ENCODE data around the gene KRT35. TPM values are rescaled to one million over a fixed set of nuclear protein-coding genes. Genes with fewer than 3 reads are reported as not detected.

The KRT35 gene
- total and polyA plus RNA-seq, 4 donors, result not detected

DNA sequence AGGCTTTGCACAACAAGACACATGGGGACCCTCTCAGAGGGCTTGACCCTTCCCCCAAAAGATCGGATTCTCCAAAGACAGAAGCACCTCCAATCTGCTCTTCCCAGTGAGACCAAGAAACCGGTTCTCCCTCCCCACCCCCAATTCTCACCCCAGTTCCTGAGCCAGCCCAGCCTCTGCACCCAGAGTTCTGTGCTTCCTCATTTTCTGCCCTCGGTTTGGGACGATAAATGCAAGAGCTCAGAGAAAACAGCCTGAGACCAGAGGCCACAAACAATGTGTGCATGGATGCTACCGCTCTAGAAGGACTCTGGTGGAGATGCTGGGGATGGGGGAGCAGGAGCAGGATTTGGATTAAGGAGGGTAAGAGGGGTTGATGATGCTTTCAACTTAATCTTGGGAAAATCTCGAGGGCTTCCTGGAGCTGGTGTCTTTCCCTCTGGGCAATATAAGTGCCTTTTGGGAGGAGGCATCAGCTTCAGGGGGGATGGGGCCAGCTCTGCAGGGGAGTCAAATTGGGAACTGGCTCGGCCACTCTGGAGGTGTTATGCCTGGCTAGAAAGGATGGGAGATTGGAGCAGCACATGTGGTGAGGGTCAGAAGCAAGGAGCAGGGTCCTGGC lies 31.7 kb upstream of the KRT35 start:
- Histone ChIP-seq H3K36me3 (ENCODE audit: control insufficient read depth in 4 of 4, insufficient read depth in 3 of 4, low read depth in 1 of 4, low read length in 3 of 4) (no peaks in the 10 kb centered on the region), H3K27ac (ENCODE audit: low read depth in 1 of 2, low read length in 2 of 2) (no peak overlapping the region), H3K9ac (ENCODE audit: low read depth in 1 of 2, low read length in 2 of 2) (no peak overlapping the region), H3K27me3 (ENCODE audit: control insufficient read depth in 4 of 4, insufficient read depth in 4 of 4, low read length in 3 of 4) (no peaks in the 10 kb centered on the region), H3K4me3 (ENCODE audit: low read depth in 1 of 3, low read length in 3 of 3) (no peak overlapping the region), H3K4me1 (ENCODE audit: control insufficient read depth in 4 of 4, insufficient read depth in 4 of 4, low read length in 3 of 4) (no peaks in the 10 kb centered on the region), H3K9me3 (ENCODE audit: control insufficient read depth in 4 of 4, low read length in 3 of 4) (no peaks in the 10 kb centered on the region)
- WGBS, result 57% methylated on average over 7 of the region's 7 CpGs
- TF ChIP-seq EGR1 (IDR thresholded peaks at IDR 0.05; ENCODE audit: low read depth in 2 of 2) (no peak), HNF4G (IDR thresholded peaks at IDR 0.05) (no peak), RAD21 (IDR thresholded peaks at IDR 0.05) (no peak), TAF1 (conservative IDR thresholded peaks at IDR 0.05) (no peak), SP1 (IDR thresholded peaks at IDR 0.05) (no peak), GABPA (IDR thresholded peaks at IDR 0.05 in 1 of 2, conservative IDR thresholded peaks at IDR 0.05 in 1 of 2) (no peak), RXRA (IDR thresholded peaks at IDR 0.05) (no peak), NR2F2 (IDR thresholded peaks at IDR 0.05) (no peak), FOXA2 (IDR thresholded peaks at IDR 0.05) (no peak), FOXA1 (IDR thresholded peaks at IDR 0.05) (no peak)
- TF ChIP-seq, protein P1, sequence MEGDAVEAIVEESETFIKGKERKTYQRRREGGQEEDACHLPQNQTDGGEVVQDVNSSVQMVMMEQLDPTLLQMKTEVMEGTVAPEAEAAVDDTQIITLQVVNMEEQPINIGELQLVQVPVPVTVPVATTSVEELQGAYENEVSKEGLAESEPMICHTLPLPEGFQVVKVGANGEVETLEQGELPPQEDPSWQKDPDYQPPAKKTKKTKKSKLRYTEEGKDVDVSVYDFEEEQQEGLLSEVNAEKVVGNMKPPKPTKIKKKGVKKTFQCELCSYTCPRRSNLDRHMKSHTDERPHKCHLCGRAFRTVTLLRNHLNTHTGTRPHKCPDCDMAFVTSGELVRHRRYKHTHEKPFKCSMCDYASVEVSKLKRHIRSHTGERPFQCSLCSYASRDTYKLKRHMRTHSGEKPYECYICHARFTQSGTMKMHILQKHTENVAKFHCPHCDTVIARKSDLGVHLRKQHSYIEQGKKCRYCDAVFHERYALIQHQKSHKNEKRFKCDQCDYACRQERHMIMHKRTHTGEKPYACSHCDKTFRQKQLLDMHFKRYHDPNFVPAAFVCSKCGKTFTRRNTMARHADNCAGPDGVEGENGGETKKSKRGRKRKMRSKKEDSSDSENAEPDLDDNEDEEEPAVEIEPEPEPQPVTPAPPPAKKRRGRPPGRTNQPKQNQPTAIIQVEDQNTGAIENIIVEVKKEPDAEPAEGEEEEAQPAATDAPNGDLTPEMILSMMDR (IDR thresholded peaks at IDR 0.05; ENCODE audit: low read depth, low read length, missing input control), result no peak
- TF ChIP-seq, protein P2, sequence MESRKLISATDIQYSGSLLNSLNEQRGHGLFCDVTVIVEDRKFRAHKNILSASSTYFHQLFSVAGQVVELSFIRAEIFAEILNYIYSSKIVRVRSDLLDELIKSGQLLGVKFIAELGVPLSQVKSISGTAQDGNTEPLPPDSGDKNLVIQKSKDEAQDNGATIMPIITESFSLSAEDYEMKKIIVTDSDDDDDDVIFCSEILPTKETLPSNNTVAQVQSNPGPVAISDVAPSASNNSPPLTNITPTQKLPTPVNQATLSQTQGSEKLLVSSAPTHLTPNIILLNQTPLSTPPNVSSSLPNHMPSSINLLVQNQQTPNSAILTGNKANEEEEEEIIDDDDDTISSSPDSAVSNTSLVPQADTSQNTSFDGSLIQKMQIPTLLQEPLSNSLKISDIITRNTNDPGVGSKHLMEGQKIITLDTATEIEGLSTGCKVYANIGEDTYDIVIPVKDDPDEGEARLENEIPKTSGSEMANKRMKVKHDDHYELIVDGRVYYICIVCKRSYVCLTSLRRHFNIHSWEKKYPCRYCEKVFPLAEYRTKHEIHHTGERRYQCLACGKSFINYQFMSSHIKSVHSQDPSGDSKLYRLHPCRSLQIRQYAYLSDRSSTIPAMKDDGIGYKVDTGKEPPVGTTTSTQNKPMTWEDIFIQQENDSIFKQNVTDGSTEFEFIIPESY (IDR thresholded peaks at IDR 0.05), result no peak
- TF ChIP-seq, protein P3, sequence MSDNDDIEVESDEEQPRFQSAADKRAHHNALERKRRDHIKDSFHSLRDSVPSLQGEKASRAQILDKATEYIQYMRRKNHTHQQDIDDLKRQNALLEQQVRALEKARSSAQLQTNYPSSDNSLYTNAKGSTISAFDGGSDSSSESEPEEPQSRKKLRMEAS (IDR thresholded peaks at IDR 0.05), result no peak
- TF ChIP-seq, protein P4, sequence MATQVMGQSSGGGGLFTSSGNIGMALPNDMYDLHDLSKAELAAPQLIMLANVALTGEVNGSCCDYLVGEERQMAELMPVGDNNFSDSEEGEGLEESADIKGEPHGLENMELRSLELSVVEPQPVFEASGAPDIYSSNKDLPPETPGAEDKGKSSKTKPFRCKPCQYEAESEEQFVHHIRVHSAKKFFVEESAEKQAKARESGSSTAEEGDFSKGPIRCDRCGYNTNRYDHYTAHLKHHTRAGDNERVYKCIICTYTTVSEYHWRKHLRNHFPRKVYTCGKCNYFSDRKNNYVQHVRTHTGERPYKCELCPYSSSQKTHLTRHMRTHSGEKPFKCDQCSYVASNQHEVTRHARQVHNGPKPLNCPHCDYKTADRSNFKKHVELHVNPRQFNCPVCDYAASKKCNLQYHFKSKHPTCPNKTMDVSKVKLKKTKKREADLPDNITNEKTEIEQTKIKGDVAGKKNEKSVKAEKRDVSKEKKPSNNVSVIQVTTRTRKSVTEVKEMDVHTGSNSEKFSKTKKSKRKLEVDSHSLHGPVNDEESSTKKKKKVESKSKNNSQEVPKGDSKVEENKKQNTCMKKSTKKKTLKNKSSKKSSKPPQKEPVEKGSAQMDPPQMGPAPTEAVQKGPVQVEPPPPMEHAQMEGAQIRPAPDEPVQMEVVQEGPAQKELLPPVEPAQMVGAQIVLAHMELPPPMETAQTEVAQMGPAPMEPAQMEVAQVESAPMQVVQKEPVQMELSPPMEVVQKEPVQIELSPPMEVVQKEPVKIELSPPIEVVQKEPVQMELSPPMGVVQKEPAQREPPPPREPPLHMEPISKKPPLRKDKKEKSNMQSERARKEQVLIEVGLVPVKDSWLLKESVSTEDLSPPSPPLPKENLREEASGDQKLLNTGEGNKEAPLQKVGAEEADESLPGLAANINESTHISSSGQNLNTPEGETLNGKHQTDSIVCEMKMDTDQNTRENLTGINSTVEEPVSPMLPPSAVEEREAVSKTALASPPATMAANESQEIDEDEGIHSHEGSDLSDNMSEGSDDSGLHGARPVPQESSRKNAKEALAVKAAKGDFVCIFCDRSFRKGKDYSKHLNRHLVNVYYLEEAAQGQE (IDR thresholded peaks at IDR 0.05), result no peak
- TF ChIP-seq, protein P5, sequence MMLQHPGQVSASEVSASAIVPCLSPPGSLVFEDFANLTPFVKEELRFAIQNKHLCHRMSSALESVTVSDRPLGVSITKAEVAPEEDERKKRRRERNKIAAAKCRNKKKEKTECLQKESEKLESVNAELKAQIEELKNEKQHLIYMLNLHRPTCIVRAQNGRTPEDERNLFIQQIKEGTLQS (IDR thresholded peaks at IDR 0.05), result no peak
- DNase-seq (ENCODE audit: low spot score), result no peak

DNA sequence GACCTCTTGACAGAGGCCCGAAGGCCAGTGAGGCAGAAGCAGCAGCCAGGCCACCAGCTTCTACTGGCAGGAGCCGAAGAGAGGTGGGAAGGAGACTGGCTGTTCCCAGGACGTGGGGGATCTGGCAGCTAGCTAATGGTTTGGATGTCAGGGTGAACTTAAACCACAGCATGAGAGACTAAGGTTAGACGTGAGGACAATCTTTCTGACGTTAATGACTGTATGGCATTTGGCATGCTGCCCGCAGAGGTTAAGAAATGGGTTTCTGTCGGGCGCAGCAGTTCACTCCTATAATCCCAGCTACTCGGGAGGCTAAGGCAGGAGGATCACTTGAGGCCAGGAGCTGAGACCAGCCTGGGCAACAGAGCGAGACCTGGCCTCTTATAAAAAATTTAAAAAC lies 30.8 kb upstream of the KRT35 start:
- no peak for DNase-seq (ENCODE audit: low spot score)
- WGBS, result 80% methylated on average over 10 of the region's 10 CpGs
- H3K9me3 ChIP-seq (ENCODE audit: control insufficient read depth in 4 of 4, low read length in 3 of 4), result no peaks in the 10 kb centered on the region
- no peaks in the 10 kb centered on the region for H3K36me3 ChIP-seq (ENCODE audit: control insufficient read depth in 4 of 4, insufficient read depth in 3 of 4, low read depth in 1 of 4, low read length in 3 of 4)
- no peak overlapping the region for H3K4me3 ChIP-seq (ENCODE audit: low read depth in 1 of 3, low read length in 3 of 3)
- H3K4me1 ChIP-seq (ENCODE audit: control insufficient read depth in 4 of 4, insufficient read depth in 4 of 4, low read length in 3 of 4), result no peaks in the 10 kb centered on the region
- H3K27me3 ChIP-seq (ENCODE audit: control insufficient read depth in 4 of 4, insufficient read depth in 4 of 4, low read length in 3 of 4), result no peaks in the 10 kb centered on the region
- H3K9ac ChIP-seq (ENCODE audit: low read depth in 1 of 2, low read length in 2 of 2), result no peak overlapping the region
- no peak for TF ChIP-seq GABPA (IDR thresholded peaks at IDR 0.05 in 1 of 2, conservative IDR thresholded peaks at IDR 0.05 in 1 of 2)
- H3K27ac ChIP-seq (ENCODE audit: low read depth in 1 of 2, low read length in 2 of 2), result no peak overlapping the region
